Uterus (tissue), 4 donors: ENCODE data around the gene SHB. TPM values are rescaled to one million over a fixed set of nuclear protein-coding genes. Genes with fewer than 3 reads are reported as not detected.

Source experiments
- DNase-seq, 2 donors: peaks; one replicate each; pipeline ENCODE4 v3.0.0-alpha.2; 2019 to 2020
- H3K27ac ChIP-seq, 2 donors: fragments of 200-600 bp; sonication (generic); 1 replicate in 1 of 2; 2 replicates in 1 of 2; pipeline ENCODE4 v1.5.1; 2016 to 2018
- H3K27me3 ChIP-seq, 2 donors: fragments of 200-600 bp; sonication (generic); one replicate each; pipeline ENCODE4 v1.5.1; 2018 to 2019; ENCODE audit warnings: control low read depth in 1 of 2
- H3K36me3 ChIP-seq, 2 donors: fragments of 200-600 bp; sonication (generic); one replicate each; pipeline ENCODE4 v1.5.1; 2019; ENCODE audit warnings: control low read depth in 1 of 2
- H3K4me1 ChIP-seq, 2 donors: fragments of 200-600 bp; sonication (generic); one replicate each; pipeline ENCODE4 v1.5.1; 2018 to 2019; ENCODE audit warnings: control low read depth in 1 of 2
- H3K4me3 ChIP-seq, 2 donors: fragments of 200-600 bp; sonication (generic); 1 replicate in 1 of 2; 2 replicates in 1 of 2; pipeline ENCODE4 v1.5.1; 2018 to 2019; ENCODE audit warnings: mild to moderate bottlenecking in 1 of 2
- H3K9me3 ChIP-seq, 2 donors: fragments of 200-600 bp; sonication (generic); one replicate each; pipeline ENCODE4 v1.5.1; 2019; ENCODE audit warnings: control low read depth in 1 of 2
- POLR2A ChIP-seq, 2 donors: fragments of 450-650 bp; IDR thresholded peaks; one replicate each; pipeline ENCODE4 v1.6.1; 2016; ENCODE audit warnings: antibody characterized with exemption in 2 of 2, mild to moderate bottlenecking in 1 of 2, moderate library complexity in 1 of 2
- intact Hi-C: fragments of 100-400 bp; cut with DNase I; formaldehyde crosslinking; loops from one replicate; pipeline ENCODE4 v1.15.1; 2023; ENCODE audit warnings: low total_unique reads
- total RNA-seq, 4 donors: library from RNA; depleted of rRNA in 3 of 4; stranded (reverse); fragments of >200 nt in 3 of 4; gene quantifications; one replicate each; pipeline versions ENCODE4 v1.1.0 to v1.2.4, GENCODE V29; 2014 to 2023
- TF ChIP-seq, protein P1 (sequence below), 4 experiments: fragments of 200-600 bp in 2 of 4; fragments of 450-650 bp in 2 of 4; sonication (generic) in 2 of 4; IDR thresholded peaks; one replicate each; pipeline ENCODE4 v1.5.1; 2016 to 2019; ENCODE audit warnings: antibody characterized with exemption in 4 of 4, mild to moderate bottlenecking in 2 of 4, moderate library complexity in 1 of 4
- donor health status: DM: yes; HTN: yes; CAD: no.

Gene SHB
- total RNA-seq, 4 donors from 2014 or later = 3.5 to 19.6 (median 7.3) TPM

- Histone ChIP-seq H3K4me3 (no peak overlapping the region), H3K27me3 (no peaks in the 10 kb centered on the region), H3K4me1 (peaks cover 0 to 3% of the 10 kb centered on the region in 2 donors), H3K36me3 (no peaks in the 10 kb centered on the region), H3K9me3 (no peaks in the 10 kb centered on the region), H3K27ac (no peak overlapping the region)
- no peak for TF ChIP-seq POLR2A (IDR thresholded peaks at IDR 0.05)
- TF ChIP-seq, protein P1, sequence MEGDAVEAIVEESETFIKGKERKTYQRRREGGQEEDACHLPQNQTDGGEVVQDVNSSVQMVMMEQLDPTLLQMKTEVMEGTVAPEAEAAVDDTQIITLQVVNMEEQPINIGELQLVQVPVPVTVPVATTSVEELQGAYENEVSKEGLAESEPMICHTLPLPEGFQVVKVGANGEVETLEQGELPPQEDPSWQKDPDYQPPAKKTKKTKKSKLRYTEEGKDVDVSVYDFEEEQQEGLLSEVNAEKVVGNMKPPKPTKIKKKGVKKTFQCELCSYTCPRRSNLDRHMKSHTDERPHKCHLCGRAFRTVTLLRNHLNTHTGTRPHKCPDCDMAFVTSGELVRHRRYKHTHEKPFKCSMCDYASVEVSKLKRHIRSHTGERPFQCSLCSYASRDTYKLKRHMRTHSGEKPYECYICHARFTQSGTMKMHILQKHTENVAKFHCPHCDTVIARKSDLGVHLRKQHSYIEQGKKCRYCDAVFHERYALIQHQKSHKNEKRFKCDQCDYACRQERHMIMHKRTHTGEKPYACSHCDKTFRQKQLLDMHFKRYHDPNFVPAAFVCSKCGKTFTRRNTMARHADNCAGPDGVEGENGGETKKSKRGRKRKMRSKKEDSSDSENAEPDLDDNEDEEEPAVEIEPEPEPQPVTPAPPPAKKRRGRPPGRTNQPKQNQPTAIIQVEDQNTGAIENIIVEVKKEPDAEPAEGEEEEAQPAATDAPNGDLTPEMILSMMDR (IDR thresholded peaks at IDR 0.05) = no peak
- intact Hi-C loops = loop anchor here (10.0 kb wide), 1 partner anchor 148 kb away; no protein-coding TSS in a partner anchor
- no peak for DNase-seq
These were observed 6.3 kb downstream of the SHB start for GRCh38 chr9:38062498-38063362.

- no peaks in the 10 kb centered on the region for H3K36me3 ChIP-seq
- intact Hi-C loops = loop anchor here (10.0 kb wide), 1 partner anchor 147 kb away; no protein-coding TSS in a partner anchor
- TF ChIP-seq, protein P1 (IDR thresholded peaks at IDR 0.05) = no peak
- no peak for TF ChIP-seq POLR2A (IDR thresholded peaks at IDR 0.05)
- no peaks in the 10 kb centered on the region for H3K9me3 ChIP-seq
- H3K27me3 ChIP-seq = no peaks in the 10 kb centered on the region
- no peak overlapping the region for H3K4me3 ChIP-seq
- no peak overlapping the region for H3K27ac ChIP-seq
- H3K4me1 ChIP-seq = no peaks in the 10 kb centered on the region
- no peak for DNase-seq
These were observed 6.9 kb downstream of the SHB start for GRCh38 chr9:38062106-38062497.

- H3K4me1 ChIP-seq = no peaks in the 10 kb centered on the region
- intact Hi-C loops = loop anchor here (10.0 kb wide), 1 partner anchor 147 kb away; no protein-coding TSS in a partner anchor
- no peak for DNase-seq
- H3K27ac ChIP-seq = no peak overlapping the region
- H3K27me3 ChIP-seq = no peaks in the 10 kb centered on the region
- H3K9me3 ChIP-seq = no peaks in the 10 kb centered on the region
- TF ChIP-seq, protein P1 (IDR thresholded peaks at IDR 0.05) = no peak
- TF ChIP-seq POLR2A (IDR thresholded peaks at IDR 0.05) = no peak
- H3K36me3 ChIP-seq = no peaks in the 10 kb centered on the region
- H3K4me3 ChIP-seq = no peak overlapping the region
These were observed 7.6 kb downstream of the SHB start for GRCh38 chr9:38061326-38061977.

GRCh38 chr9:38060681-38061080 is 8.3 kb downstream of the SHB start:
- H3K27ac ChIP-seq = peak overlapping the region in 1 of 2 donors; percentile 55
- H3K4me3 ChIP-seq = no peak overlapping the region
- intact Hi-C loops = loop anchor here (10.0 kb wide), 1 partner anchor 146 kb away; no protein-coding TSS in a partner anchor
- DNase-seq = no peak
- no peaks in the 10 kb centered on the region for H3K36me3 ChIP-seq
- no peaks in the 10 kb centered on the region for H3K4me1 ChIP-seq
- TF ChIP-seq POLR2A (IDR thresholded peaks at IDR 0.05) = no peak
- TF ChIP-seq, protein P1 (IDR thresholded peaks at IDR 0.05) = no peak
- no peaks in the 10 kb centered on the region for H3K27me3 ChIP-seq
- H3K9me3 ChIP-seq = no peaks in the 10 kb centered on the region
